ENCODE data around the gene THSD7A.

GRCh38 chr7:11430112-11430511 lies 401.9 kb downstream of the THSD7A start:
- no peak for TF ChIP-seq CTCF (IDR thresholded peaks at IDR 0.05; ENCODE audit: low read length)
- no peak for TF ChIP-seq EZH2 (optimal IDR thresholded peaks at IDR 0.05; ENCODE audit: low read depth, low read length)
- no peak for TF ChIP-seq EZH2phosphoT487 (IDR thresholded peaks at IDR 0.05; ENCODE audit: low read length)
